ENCODE results near the gene QARS1.

GRCh38 chr3:49122451-49122850 is 17.9 kb upstream of the QARS1 start:
- TF ChIP-seq POLR2AphosphoS5 (IDR thresholded peaks at IDR 0.05) (no peak), CTCF (IDR thresholded peaks at IDR 0.05) (no peak), EP300 (IDR thresholded peaks at IDR 0.05) (no peak), POLR2A (IDR thresholded peaks at IDR 0.05) (no peak)

All from suprapubic skin (tissue), 4 donors.